HCT116 (cell line): ENCODE results near the gene MAP3K12.
A peak's percentile ranks its signal among the peaks of the same experiment; 100 is the strongest.

ENCODE experiments used
- CTCF ChIP-seq, 3 experiments: fragments of 200-600 bp in 1 of 3; sonication (generic) in 1 of 3; IDR thresholded peaks in 2 of 3; conservative IDR thresholded peaks in 1 of 3; 2 replicates each; pipeline ENCODE4 v1.5.1; 2012 to 2017; ENCODE audit warnings: low read depth in 2 of 3, low read length in 2 of 3, antibody characterized with exemption in 1 of 3, borderline replicate concordance in 1 of 3, control low read depth in 1 of 3, mild to moderate bottlenecking in 1 of 3, mixed read lengths in 1 of 3, mixed run types in 1 of 3, moderate library complexity in 1 of 3; ENCODE audit not compliant: insufficient read depth in 1 of 3
- EZH2 ChIP-seq: fragments of 200-600 bp; sonication (generic); IDR thresholded peaks from 2 replicates; pipeline ENCODE4 v1.6.1; 2017; ENCODE audit warnings: antibody characterized with exemption, mixed run types
- EZH2phosphoT487 ChIP-seq: fragments of 200-600 bp; IDR thresholded peaks from 2 replicates; pipeline ENCODE4 v1.6.1; 2018; ENCODE audit warnings: antibody characterized with exemption, borderline replicate concordance
- MAX ChIP-seq: IDR thresholded peaks from 2 replicates; pipeline ENCODE4 v1.6.1; 2012
- POLR2AphosphoS5 ChIP-seq: IDR thresholded peaks from 2 replicates; pipeline ENCODE4 v1.6.1; 2011; ENCODE audit warnings: mild to moderate bottlenecking, low read depth, low read length, moderate library complexity
- RAD21 ChIP-seq: IDR thresholded peaks from 2 replicates; pipeline ENCODE4 v1.6.1; 2012; ENCODE audit warnings: low read depth, mild to moderate bottlenecking
- SRF ChIP-seq: IDR thresholded peaks from 2 replicates; pipeline ENCODE4 v1.6.1; 2012; ENCODE audit warnings: low read depth
- ZNF274 ChIP-seq: fragments of 200-500 bp; sonication (Bioruptor generic); IDR thresholded peaks from 2 replicates; pipeline ENCODE4 v1.6.1; 2014; ENCODE audit warnings: mild to moderate bottlenecking, low read depth, low read length, inconsistent platforms

GRCh38 chr12:53499266-53500141 is at the start of gene MAP3K12:
- TF ChIP-seq EZH2phosphoT487 (no peak), MAX (no peak), EZH2 (no peak), CTCF (IDR thresholded peaks at IDR 0.05 in 2 of 3, conservative IDR thresholded peaks at IDR 0.05 in 1 of 3; ENCODE audit: borderline replicate concordance in 1 of 3, insufficient read depth in 1 of 3, low read depth in 2 of 3, low read length in 2 of 3) (no peak), POLR2AphosphoS5 (peak; percentile 10), RAD21 (no peak), ZNF274 (no peak), SRF (no peak)
